ENCODE results near the gene JAML.
A peak's percentile ranks its signal among the peaks of the same experiment; 100 is the strongest.

DNA sequence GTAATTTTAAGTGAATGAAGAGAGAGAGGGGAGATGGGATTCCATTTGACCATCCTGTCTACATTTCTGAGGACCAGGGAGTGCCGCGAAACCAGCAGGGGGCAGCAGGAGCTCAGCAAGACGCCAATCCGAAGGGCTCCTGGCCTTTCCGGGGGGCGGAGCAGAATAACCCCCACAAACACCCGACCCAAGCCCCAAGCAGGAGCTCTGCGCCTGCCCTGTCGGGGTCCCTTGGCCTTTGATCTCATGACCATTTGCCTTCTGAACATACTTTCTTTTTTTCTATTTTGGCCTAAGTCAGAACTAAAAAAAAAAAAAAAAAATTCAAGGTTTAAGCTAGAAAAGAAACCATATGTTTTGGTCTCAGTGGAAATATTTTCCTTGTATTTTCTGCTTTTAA lies 26.4 kb downstream of the JAML start:
- TF ChIP-seq EP300 (IDR thresholded peaks at IDR 0.05; ENCODE audit: low read depth), result no peak
- TF ChIP-seq, protein P1, sequence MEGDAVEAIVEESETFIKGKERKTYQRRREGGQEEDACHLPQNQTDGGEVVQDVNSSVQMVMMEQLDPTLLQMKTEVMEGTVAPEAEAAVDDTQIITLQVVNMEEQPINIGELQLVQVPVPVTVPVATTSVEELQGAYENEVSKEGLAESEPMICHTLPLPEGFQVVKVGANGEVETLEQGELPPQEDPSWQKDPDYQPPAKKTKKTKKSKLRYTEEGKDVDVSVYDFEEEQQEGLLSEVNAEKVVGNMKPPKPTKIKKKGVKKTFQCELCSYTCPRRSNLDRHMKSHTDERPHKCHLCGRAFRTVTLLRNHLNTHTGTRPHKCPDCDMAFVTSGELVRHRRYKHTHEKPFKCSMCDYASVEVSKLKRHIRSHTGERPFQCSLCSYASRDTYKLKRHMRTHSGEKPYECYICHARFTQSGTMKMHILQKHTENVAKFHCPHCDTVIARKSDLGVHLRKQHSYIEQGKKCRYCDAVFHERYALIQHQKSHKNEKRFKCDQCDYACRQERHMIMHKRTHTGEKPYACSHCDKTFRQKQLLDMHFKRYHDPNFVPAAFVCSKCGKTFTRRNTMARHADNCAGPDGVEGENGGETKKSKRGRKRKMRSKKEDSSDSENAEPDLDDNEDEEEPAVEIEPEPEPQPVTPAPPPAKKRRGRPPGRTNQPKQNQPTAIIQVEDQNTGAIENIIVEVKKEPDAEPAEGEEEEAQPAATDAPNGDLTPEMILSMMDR (IDR thresholded peaks at IDR 0.05), result peak; percentile 88 to 93 (median 89)
- TF ChIP-seq POLR2AphosphoS5 (IDR thresholded peaks at IDR 0.05), result no peak
